ENCODE data around the gene SOST. TPM values are rescaled to one million over a fixed set of nuclear protein-coding genes. Genes with fewer than 3 reads are reported as not detected.

The SOST gene
- total RNA-seq, 1 donor from 2014 or later, result not detected

DNA sequence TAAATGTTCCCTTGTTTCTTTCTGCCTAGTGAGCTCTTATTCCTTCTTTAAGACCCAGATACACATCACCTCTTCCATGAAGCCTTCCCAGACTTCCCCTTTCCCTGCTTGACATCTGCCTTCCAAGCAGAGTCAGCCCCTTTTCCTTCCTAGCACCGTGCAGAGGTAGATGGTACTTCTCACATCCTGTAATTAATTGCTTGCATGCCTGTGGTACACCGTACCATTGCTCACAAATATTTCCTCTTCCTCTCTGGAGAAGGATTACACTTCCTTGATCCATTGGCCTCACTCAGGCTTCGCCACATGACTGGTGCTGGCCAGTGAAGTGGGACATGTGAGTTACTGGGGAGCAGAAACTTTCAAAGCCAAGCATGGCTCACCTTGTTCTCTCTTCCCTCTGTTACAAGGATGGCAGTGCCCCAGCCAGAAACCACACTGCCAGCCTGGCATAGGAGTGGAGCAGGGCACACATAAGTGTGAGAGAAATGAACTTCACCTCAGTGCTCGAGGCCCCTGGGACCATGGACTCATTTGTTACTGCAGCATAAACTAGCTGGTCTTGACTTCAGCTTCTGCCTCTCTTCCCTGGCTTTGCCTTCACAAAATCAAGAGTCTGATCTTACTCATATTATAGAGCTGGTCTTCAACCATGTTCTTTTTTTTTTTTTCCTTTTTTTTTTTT, 44.0 kb downstream of the SOST start:
- DNase-seq, result no peak
- Mint-ChIP-seq H3K4me3 (ENCODE audit: unreplicated experiment) (peak overlapping the region; percentile 71), H3K9me3 (ENCODE audit: unreplicated experiment) (peaks cover 2% of the 10 kb centered on the region), H3K4me1 (ENCODE audit: low read depth, unreplicated experiment) (peaks cover 4% of the 10 kb centered on the region), H3K27ac (ENCODE audit: unreplicated experiment) (no peak overlapping the region), H3K36me3 (ENCODE audit: unreplicated experiment) (peaks cover 10% of the 10 kb centered on the region), H3K27me3 (ENCODE audit: unreplicated experiment) (peaks cover 14% of the 10 kb centered on the region)
- TF ChIP-seq, protein P1, sequence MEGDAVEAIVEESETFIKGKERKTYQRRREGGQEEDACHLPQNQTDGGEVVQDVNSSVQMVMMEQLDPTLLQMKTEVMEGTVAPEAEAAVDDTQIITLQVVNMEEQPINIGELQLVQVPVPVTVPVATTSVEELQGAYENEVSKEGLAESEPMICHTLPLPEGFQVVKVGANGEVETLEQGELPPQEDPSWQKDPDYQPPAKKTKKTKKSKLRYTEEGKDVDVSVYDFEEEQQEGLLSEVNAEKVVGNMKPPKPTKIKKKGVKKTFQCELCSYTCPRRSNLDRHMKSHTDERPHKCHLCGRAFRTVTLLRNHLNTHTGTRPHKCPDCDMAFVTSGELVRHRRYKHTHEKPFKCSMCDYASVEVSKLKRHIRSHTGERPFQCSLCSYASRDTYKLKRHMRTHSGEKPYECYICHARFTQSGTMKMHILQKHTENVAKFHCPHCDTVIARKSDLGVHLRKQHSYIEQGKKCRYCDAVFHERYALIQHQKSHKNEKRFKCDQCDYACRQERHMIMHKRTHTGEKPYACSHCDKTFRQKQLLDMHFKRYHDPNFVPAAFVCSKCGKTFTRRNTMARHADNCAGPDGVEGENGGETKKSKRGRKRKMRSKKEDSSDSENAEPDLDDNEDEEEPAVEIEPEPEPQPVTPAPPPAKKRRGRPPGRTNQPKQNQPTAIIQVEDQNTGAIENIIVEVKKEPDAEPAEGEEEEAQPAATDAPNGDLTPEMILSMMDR (IDR thresholded peaks at IDR 0.05; ENCODE audit: partially characterized antibody, unreplicated experiment), result no peak

DNA sequence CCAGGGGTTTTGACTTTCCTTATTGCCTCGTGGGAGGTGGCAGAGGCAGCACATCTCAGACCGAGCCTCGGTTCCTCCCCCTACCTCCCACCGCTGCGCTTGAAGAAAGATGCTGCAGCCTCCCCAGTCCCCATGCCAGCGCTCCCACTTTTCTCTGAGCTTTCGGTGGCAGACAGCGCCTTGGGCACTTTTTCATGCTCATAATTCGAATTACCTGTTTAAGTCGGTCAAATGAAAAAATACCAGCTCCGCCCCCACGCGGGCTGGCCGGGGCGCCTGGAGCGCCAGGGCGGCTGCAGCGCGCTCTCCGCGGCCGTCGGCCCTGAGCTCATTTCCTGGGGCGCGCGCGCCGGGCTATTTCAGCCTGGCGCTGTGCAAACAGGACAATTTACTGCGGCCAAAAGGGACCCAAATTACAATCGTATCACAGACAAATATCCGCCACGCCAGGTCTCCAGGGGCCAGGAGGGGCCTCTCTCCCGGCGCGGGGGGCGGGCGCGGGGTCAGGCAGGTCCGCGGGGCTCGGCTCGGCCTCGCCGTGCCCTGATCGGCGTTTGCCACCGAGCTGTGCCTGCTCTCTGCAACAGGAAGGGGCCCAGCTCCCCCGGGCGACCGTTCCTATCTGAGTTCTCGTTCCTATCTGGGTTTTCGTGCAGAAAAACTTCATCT, 45.0 kb downstream of the SOST start:
- H3K36me3 Mint-ChIP-seq (ENCODE audit: unreplicated experiment), result peaks cover 10% of the 10 kb centered on the region
- peak overlapping the region; percentile 84 for H3K4me3 Mint-ChIP-seq (ENCODE audit: unreplicated experiment)
- TF ChIP-seq, protein P1 (IDR thresholded peaks at IDR 0.05; ENCODE audit: partially characterized antibody, unreplicated experiment), result no peak
- H3K27ac Mint-ChIP-seq (ENCODE audit: unreplicated experiment), result no peak overlapping the region
- H3K27me3 Mint-ChIP-seq (ENCODE audit: unreplicated experiment), result peaks cover 18% of the 10 kb centered on the region
- H3K4me1 Mint-ChIP-seq (ENCODE audit: low read depth, unreplicated experiment), result peaks cover 4% of the 10 kb centered on the region
- DNase-seq, result peak; percentile 36
- peaks cover 2% of the 10 kb centered on the region for H3K9me3 Mint-ChIP-seq (ENCODE audit: unreplicated experiment)

DNA sequence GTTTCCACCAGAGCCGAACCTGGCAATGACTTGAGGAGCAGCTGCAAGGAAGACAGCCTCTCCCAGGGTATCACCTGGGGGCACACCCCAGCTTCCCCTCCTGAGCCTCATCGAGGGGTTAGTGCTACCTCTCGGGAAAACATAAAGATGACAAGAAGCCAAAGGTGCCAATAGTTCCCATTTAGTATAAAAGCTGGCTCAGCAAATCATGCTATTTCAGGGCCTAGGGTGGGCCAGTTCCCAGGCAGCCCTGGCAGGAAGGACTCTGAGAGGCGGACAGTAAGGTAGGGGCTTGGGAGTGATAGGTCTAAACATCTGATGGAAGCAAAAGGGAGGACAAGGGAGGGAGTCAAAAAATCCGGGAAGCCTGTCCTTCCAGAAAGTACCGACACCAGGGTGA, 46.2 kb downstream of the SOST start:
- Mint-ChIP-seq H3K9me3 (ENCODE audit: unreplicated experiment) (peaks cover 2% of the 10 kb centered on the region), H3K4me1 (ENCODE audit: low read depth, unreplicated experiment) (no peaks in the 10 kb centered on the region), H3K27me3 (ENCODE audit: unreplicated experiment) (peaks cover 21% of the 10 kb centered on the region), H3K4me3 (ENCODE audit: unreplicated experiment) (no peak overlapping the region), H3K27ac (ENCODE audit: unreplicated experiment) (no peak overlapping the region), H3K36me3 (ENCODE audit: unreplicated experiment) (peaks cover 10% of the 10 kb centered on the region)
- TF ChIP-seq, protein P1 (IDR thresholded peaks at IDR 0.05; ENCODE audit: partially characterized antibody, unreplicated experiment), result no peak
- no peak for DNase-seq

DNA sequence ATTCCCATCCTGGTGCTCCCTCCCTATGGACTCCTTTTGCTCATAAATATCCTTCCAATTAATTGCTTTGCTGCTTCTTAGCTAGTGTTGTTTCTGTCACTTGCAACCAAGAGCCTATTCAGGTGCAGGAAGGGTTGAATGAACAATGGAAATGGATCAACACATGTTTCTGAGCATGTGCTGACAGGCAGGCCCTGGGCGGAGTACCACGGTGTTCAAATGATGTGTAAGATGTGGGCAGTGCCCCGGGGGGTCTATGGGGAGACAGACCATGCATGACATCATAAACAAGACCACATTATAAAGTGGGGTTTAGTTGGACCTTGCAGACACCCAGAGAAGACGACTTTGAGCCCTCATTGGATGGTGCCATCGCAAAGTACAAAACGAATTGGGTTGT, 48.5 kb downstream of the SOST start:
- no peak overlapping the region for H3K4me3 Mint-ChIP-seq (ENCODE audit: unreplicated experiment)
- DNase-seq, result no peak
- TF ChIP-seq, protein P1 (IDR thresholded peaks at IDR 0.05; ENCODE audit: partially characterized antibody, unreplicated experiment), result no peak
- peaks cover 10% of the 10 kb centered on the region for H3K36me3 Mint-ChIP-seq (ENCODE audit: unreplicated experiment)
- no peak overlapping the region for H3K27ac Mint-ChIP-seq (ENCODE audit: unreplicated experiment)
- peaks cover 17% of the 10 kb centered on the region for H3K27me3 Mint-ChIP-seq (ENCODE audit: unreplicated experiment)
- no peaks in the 10 kb centered on the region for H3K4me1 Mint-ChIP-seq (ENCODE audit: low read depth, unreplicated experiment)
- peaks cover 2% of the 10 kb centered on the region for H3K9me3 Mint-ChIP-seq (ENCODE audit: unreplicated experiment)

DNA sequence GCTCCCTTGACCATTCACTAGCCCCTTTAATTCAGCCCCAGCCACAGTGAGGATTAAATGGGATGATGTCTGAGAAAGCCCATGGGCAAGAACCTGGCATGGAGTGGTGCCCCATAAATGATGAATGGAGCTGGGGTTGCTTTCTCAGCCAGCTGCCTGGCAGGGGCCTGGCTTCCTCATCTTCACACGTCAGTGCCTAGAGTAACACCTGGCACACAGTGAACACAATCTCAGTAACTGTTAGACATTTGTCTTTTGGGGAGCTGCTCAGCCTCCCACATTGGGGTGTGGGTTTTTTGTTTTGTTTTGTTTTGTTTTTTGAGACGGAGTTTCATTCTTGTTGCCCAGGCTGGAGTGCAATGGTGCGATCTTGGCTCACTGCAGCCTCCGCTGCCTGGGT, 49.4 kb downstream of the SOST start:
- H3K27me3 Mint-ChIP-seq (ENCODE audit: unreplicated experiment), result peaks cover 14% of the 10 kb centered on the region
- TF ChIP-seq, protein P1 (IDR thresholded peaks at IDR 0.05; ENCODE audit: partially characterized antibody, unreplicated experiment), result no peak
- no peak overlapping the region for H3K27ac Mint-ChIP-seq (ENCODE audit: unreplicated experiment)
- H3K4me1 Mint-ChIP-seq (ENCODE audit: low read depth, unreplicated experiment), result no peaks in the 10 kb centered on the region
- H3K36me3 Mint-ChIP-seq (ENCODE audit: unreplicated experiment), result peaks cover 10% of the 10 kb centered on the region
- DNase-seq, result no peak
- no peak overlapping the region for H3K4me3 Mint-ChIP-seq (ENCODE audit: unreplicated experiment)
- H3K9me3 Mint-ChIP-seq (ENCODE audit: unreplicated experiment), result no peaks in the 10 kb centered on the region

All from glutamatergic neuron (in vitro differentiated cells).